Cardiac muscle cell (in vitro differentiated cells and primary cell): ENCODE measurements around the gene TSPAN9. TPM values are rescaled to one million over a fixed set of nuclear protein-coding genes. Genes with fewer than 3 reads are reported as not detected.

ENCODE experiments used
- DNase-seq, 2 donors: peaks; one replicate each; pipeline versions ENCODE4 v3.0.0 to v3.0.0-alpha.2; 2010 to 2017; ENCODE audit warnings: low read depth in 1 of 2, low spot score in 1 of 2
- H3K27ac ChIP-seq: fragments of 200-600 bp; sonication (generic); 2 replicates; pipeline ENCODE4 v1.5.1; 2016
- H3K27me3 ChIP-seq: fragments of 200-600 bp; sonication (generic); 2 replicates; pipeline ENCODE4 v1.6.0; 2016; ENCODE audit warnings: control low read depth
- H3K36me3 ChIP-seq: fragments of 200-600 bp; sonication (generic); 2 replicates; pipeline ENCODE4 v1.5.1; 2016; ENCODE audit warnings: control low read depth
- H3K4me1 ChIP-seq: fragments of 200-600 bp; sonication (generic); 2 replicates; pipeline ENCODE4 v1.8.1; 2017; ENCODE audit warnings: low read depth, mild to moderate bottlenecking, mixed run types
- H3K4me3 ChIP-seq: fragments of 200-600 bp; sonication (generic); 2 replicates; pipeline ENCODE4 v1.5.1; 2016; ENCODE audit warnings: mild to moderate bottlenecking
- H3K9me3 ChIP-seq: fragments of 200-600 bp; sonication (generic); 2 replicates; pipeline ENCODE4 v1.5.1; 2017; ENCODE audit warnings: low read depth, mild to moderate bottlenecking, control low read depth
- polyA plus RNA-seq: library from polyadenylated mRNA; unstranded; fragments of >200 nt; fragmentation: Nextera tagmentation; extraction: Ambion mirVana; gene quantifications from 2 replicates; pipeline ENCODE4 v1.2.1, GENCODE V29; 2016
- total RNA-seq: library from RNA; depleted of rRNA; stranded (reverse); fragments of >200 nt; gene quantifications from 2 replicates; pipeline ENCODE4 v1.2.3, GENCODE V29; 2016
- TF ChIP-seq, protein P1 (sequence below): IDR thresholded peaks from 2 replicates; pipeline ENCODE4 v1.5.1; 2012; ENCODE audit warnings: low read depth, mild to moderate bottlenecking, low read length

The TSPAN9 gene
- total and polyA plus RNA-seq, 2 experiments from 2014 or later: 13.3 to 199 TPM

DNA sequence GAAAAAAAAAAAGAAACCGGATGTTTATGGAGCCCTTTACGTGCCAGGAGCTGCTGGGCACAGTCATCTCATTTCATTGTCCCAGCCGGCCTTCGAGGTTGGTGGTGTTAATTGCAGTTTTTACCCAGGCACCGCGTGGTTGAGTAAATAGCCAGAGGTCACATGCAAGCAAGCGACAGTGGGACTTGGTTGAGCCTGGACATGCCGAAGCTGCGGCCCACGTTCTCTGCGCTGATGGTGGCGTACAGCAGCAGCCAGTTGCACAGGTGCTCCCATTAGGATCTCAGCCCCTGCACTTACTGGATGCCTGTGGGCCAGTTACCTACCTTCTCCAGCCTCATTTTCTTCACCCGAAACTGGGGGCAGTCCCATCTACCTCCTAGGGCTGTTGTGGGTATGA lies 54.0 kb downstream of the TSPAN9 start:
- Histone ChIP-seq H3K27me3 (no peaks in the 10 kb centered on the region), H3K9me3 (no peaks in the 10 kb centered on the region), H3K4me3 (no peak overlapping the region), H3K4me1 (peaks cover 31% of the 10 kb centered on the region), H3K27ac (no peak overlapping the region), H3K36me3 (no peaks in the 10 kb centered on the region)
- DNase-seq: no peak
- TF ChIP-seq, protein P1, sequence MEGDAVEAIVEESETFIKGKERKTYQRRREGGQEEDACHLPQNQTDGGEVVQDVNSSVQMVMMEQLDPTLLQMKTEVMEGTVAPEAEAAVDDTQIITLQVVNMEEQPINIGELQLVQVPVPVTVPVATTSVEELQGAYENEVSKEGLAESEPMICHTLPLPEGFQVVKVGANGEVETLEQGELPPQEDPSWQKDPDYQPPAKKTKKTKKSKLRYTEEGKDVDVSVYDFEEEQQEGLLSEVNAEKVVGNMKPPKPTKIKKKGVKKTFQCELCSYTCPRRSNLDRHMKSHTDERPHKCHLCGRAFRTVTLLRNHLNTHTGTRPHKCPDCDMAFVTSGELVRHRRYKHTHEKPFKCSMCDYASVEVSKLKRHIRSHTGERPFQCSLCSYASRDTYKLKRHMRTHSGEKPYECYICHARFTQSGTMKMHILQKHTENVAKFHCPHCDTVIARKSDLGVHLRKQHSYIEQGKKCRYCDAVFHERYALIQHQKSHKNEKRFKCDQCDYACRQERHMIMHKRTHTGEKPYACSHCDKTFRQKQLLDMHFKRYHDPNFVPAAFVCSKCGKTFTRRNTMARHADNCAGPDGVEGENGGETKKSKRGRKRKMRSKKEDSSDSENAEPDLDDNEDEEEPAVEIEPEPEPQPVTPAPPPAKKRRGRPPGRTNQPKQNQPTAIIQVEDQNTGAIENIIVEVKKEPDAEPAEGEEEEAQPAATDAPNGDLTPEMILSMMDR: no peak

DNA sequence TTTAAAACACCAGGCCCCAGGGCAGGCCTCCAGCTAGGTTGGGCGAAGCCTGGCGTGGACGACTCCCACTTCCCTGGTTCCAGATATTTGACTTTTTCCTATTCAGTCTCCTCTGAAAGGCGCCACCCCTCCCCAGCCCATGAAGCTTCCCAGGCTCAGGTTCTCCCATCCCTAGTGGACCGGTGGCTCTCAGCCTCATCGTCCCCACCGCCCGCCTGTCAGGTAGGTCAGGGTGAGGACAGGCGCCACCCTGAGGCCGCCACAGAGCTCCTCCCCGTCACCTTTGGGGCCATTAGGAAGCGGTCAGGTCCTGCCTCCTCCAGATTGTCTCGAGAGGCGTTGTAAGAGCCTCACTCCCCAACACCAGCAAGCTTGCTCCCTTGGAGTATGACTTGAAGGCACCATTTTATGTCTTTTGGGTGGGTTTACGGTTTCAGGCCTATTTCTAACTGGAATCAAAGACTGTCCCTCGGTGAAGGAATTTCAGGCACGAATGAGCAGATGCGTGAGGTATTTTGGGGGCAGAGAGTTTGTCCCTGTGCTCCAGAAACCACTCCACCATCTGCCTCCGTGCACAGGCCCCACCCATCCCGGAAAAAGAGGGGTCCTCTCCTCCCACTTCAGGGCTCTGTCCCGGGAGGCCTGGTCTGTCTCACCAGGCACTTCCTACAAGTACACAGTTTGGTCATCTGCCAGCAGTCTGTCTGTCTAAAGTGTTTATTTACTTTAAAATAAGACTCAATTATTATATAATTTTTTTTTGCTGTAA lies 55.6 kb downstream of the TSPAN9 start:
- Histone ChIP-seq H3K36me3 (no peaks in the 10 kb centered on the region), H3K9me3 (no peaks in the 10 kb centered on the region), H3K27me3 (no peaks in the 10 kb centered on the region), H3K4me3 (no peak overlapping the region), H3K4me1 (peaks cover 37% of the 10 kb centered on the region), H3K27ac (peak overlapping the region; percentile 76)
- TF ChIP-seq, protein P1: no peak
- peak; percentile 72 to 77 for DNase-seq

DNA sequence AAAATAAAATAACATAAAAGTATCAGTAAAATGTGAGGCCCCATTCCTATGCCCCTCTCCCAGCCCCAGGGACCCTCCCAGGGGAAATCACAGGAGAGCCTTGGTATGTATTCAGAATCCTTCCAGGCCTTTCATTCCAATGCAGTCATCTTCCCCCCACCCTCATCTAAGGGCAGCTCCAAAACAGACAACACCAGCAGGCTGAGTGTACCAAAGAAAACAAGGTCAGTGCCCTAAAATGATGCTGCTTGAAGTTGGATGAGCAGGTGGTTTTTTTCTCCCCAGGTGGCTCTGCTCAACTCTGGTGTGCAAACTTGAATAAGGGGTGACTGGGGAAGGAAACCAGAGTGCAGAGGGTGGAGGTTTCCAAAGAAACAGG lies 56.2 kb downstream of the TSPAN9 start:
- Histone ChIP-seq H3K27me3 (no peaks in the 10 kb centered on the region), H3K9me3 (no peaks in the 10 kb centered on the region), H3K4me3 (no peak overlapping the region), H3K36me3 (no peaks in the 10 kb centered on the region), H3K27ac (peak overlapping the region; percentile 76), H3K4me1 (peaks cover 38% of the 10 kb centered on the region)
- no peak for DNase-seq
- TF ChIP-seq, protein P1: no peak

DNA sequence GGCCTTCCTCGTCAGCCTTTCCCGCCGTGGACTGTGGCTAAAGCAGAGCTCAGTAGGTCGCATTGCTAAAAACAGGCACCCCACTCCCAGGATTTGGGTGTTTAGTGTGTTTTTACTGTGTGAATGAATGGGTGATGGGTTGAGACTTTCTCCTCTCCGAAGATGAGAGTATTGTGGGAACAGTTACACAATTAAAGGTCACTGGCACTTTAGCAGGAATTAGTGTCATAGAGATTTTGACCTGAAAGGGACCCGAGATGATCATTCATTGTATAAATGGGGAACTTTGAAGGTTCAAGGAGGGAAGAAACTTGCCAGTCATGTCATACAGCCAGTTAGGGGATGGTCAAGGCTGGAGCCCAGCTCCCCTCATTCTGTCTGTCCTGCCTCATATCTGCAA lies 56.9 kb downstream of the TSPAN9 start:
- TF ChIP-seq, protein P1: no peak
- peaks cover 44% of the 10 kb centered on the region for H3K4me1 ChIP-seq

DNA sequence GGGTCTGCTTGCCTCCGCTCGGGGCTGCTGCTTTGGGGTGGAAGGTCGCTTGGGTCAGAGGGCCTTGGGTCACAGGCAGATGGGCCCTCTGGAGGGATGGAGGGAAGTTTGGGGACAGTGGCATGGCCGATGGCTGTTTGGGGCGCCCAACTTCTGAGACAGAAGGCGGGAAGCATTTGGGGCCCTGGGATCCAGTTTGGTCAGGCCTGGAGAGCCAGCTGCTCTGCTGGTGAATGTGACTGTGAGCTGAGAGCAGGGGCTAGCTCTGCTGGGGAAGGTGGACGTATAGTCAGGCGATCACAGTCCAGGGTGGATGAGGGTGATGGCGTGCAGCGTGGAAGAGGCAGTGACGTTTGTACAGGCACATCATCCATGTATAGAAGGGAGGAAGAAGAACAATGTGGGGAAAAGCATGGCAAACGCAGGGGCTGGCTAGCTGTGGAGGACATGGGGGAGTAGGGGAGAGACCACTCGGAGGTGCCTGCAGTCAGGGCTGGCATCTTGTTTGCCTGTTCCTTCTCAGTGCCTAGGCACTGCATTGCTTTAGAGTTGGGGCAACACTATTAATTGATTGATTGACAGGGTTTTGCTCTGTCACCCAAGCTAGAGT lies 57.5 kb downstream of the TSPAN9 start:
- TF ChIP-seq, protein P1: no peak
- H3K4me1 ChIP-seq: peaks cover 45% of the 10 kb centered on the region
- no peak overlapping the region for H3K27ac ChIP-seq
- no peak for DNase-seq
- no peaks in the 10 kb centered on the region for H3K27me3 ChIP-seq
- no peaks in the 10 kb centered on the region for H3K9me3 ChIP-seq
- H3K36me3 ChIP-seq: no peaks in the 10 kb centered on the region
- H3K4me3 ChIP-seq: no peak overlapping the region

More for the DNA sequence above, 56.9 kb downstream of the TSPAN9 start:
- DNase-seq: no peak
- no peak overlapping the region for H3K27ac ChIP-seq
- no peaks in the 10 kb centered on the region for H3K36me3 ChIP-seq
- H3K9me3 ChIP-seq: no peaks in the 10 kb centered on the region
- no peak overlapping the region for H3K4me3 ChIP-seq
- no peaks in the 10 kb centered on the region for H3K27me3 ChIP-seq
